HT-29 (cell line): ENCODE data around the gene RPL22. TPM values are rescaled to one million over a fixed set of nuclear protein-coding genes. Genes with fewer than 3 reads are reported as not detected.

Experiments
- DNase-seq: peaks from one replicate; pipeline ENCODE4 v3.0.0-alpha.2; 2015; ENCODE audit warnings: low spot score
- total RNA-seq: library from RNA; depleted of rRNA; stranded (reverse); fragments of >200 nt; shearing (Covaris generic); gene quantifications from 2 replicates; pipeline ENCODE4 v1.2.3, GENCODE V29; 2014

The RPL22 gene
- total RNA-seq, 1 experiment from 2014 or later = 119 TPM

DNA sequence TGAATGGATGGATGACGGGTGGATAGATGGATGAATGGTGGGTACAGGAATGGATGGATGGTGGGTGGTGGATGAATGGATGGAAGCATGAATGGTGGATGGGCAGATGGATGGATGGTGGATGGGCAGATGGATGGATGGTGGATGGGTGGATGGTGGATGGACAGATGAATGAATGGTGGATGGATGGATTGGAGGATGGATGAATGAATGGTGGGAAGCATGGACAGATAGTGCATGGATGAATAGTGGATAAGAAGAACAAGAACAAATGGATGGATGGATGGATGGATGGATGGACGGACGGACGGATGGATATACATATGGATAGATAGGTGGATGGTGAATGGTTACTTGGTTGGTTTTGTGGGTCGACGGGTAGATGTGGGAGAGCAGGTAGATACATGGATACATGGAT lies 24.0 kb downstream of the RPL22 start:
- no peak for DNase-seq

- DNase-seq = no peak
Measured at GRCh38 chr1:6174621-6175410, 24.6 kb downstream of the RPL22 start.

DNA sequence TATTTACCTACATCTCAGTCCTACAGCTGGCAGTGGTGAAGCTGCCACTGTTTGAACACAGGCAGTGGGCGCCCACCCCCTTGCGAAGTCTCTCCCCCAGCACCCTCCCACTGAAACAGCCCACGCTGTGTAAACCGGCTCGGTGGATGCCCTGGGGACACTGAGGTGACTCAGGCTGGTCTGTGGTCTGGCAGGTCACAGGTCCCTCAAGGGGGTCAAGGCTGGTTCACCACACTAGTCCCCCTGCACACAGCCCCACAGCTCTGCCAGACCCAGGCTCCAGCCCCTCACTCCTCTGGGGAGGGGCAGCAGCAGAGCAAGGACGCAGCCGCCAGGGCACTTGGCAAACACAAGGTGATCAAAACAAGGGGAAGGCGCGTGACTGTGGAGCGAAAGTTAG lies 26.8 kb downstream of the RPL22 start:
- no peak for DNase-seq

DNA sequence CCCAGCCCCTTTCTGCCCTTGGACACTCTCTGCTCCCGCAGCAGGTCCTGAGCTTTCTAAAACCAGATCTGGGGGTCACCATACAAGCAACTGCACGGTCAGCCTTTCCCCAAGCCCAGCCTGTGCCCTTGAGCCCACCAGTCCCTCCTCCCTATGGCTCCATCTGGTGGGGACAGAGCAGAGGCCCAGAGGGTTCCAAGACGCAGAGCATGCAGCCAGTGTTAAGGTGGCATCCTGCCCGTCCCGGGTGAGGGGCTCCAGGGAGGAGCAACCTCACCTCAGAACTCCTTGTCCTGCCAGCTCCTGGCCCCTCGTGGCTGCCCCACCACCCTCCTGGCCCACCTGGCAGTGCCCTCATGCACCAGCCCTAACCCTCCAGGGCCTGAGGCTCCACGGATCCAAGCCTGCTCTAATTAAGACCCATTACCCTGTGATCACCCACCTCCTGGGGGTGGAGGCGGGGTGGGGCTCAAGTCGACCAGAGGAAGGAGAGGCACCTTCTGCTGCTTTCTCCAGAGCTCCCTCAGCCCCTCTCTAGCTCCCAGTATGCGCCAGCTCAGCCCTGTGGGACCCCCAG lies 27.8 kb downstream of the RPL22 start:
- peak; percentile 50 for DNase-seq

GRCh38 chr1:6170742-6171201 lies 28.6 kb downstream of the RPL22 start:
- DNase-seq = no peak

- no peak for DNase-seq
Measured at GRCh38 chr1:6170116-6170741, 29.2 kb downstream of the RPL22 start.

DNA sequence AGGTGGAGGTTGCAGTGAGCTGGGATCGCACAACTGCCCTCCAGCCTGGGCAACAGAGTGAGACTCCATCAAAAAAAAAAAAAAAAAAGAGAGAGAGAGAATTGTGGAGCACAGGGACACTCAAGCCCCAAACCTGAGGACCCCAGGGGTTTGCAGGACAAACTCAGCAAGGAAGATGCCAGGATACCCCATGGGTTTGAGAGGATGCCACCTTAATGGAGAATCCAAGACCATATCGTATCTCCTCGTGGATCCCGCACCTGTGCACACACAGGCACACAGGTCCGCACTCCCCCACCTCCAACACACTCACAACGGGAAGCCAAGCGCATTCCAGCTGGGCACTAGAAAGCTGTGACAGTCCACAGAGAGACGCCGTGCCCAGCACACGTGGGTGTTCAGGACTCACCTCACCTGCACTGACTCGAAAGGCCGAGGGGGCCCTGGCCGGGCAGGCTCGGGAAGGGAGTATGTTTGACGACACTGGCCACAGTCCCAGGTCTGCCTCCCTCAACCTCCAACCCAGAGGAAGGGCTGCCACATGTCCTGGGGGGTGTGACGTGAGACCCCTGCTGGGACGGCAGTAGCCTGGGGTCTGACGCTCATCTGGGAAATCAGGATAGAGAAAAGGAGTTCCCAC lies 30.3 kb downstream of the RPL22 start:
- DNase-seq = no peak

DNA sequence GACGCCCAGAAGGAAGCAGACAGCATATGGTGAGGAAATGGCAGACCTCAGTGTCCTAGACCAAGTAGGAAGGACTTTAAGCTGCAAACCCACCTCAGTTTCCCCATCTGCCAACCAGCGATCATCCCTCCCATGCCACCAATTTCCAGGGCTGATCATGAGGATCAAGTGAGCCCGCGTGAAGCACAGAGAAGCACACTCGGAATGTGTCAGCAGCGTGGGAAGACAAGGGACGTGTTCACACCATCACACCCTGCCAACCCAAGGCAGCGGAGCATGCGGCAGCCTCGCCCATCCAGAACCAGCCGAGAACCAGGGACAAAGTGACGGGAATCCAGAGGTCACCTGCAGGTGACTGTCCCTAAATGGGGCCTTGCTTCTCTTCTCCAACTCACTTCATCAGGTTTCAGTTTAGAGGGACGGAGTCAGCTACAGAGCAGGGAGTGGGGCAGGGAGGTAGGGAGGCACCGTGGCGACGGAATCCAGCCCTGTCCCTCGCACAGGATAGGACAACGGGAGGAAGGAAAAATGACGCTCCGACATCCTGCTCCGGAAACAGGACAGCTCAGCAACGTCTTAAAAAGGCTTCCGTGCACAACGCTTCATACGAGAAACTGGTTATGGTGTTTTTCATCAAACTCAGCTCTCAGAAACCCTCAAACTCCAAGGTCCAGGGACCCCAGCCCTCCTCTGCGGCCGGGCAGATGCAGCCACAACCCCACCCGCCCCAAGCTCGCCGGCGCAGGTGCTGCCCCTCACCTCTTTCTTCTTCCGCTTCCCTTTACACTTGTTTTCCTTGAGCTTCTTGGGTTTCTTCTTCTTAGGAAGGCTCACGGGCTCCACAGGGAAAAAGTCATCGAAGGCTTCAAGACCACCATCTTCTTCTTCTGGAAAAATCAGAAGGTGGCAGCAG lies 31.7 kb downstream of the RPL22 start:
- DNase-seq = no peak

DNA sequence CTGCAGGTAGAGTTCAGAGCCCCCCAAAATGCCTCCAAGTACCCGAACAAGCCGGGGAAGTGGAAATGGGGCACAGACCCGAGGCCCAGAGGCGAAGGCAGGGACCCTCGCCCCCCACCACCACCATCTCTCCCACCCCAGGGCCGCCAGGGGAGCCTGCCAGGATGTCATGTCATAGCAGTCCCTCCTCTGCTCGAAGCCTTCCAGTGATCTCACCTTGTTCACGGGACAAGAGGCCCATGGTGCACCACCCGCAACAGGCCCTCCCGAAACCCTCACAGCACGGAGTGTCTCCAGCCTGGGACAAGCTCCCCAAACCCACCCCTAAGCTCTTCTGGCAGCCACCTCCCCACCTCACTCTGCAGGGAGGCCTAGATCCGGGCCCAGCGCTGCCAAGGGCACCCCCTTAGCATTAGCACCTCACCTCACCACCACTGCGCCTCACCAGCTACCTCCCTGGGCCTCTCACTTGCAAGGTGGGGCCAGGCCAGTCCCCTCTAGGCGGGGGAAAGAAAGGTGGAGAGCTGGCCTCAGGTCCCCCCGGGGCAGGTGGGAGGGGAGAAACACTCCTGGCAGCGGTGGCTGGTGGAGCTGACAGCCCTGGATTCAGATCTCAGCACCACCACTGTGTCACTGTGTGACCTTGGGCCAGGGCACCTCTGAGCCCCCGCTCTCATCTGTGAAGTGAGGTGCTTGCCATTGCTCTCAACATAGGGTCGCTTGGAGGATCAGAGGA lies 32.6 kb downstream of the RPL22 start:
- DNase-seq = no peak

DNA sequence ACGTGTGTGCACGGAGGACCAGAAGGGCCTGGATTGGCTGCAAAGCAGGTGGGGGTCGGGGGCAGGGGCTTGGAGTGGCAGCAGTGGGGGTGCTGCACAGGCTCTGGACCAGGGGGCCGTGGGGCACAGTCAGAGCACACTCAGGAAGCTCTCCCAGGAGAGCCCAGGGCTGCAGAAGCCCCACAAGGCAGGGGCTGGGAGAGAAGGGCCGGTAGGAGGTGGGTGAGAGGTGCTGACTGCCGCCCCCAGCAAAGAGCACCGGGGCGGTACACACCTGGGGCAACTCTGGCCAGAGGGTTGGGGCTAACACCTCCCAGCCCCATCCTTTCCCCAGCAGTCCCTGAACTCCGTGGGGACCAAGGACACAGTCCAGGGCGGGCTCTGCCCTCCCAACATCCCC lies 33.2 kb downstream of the RPL22 start:
- no peak for DNase-seq

DNA sequence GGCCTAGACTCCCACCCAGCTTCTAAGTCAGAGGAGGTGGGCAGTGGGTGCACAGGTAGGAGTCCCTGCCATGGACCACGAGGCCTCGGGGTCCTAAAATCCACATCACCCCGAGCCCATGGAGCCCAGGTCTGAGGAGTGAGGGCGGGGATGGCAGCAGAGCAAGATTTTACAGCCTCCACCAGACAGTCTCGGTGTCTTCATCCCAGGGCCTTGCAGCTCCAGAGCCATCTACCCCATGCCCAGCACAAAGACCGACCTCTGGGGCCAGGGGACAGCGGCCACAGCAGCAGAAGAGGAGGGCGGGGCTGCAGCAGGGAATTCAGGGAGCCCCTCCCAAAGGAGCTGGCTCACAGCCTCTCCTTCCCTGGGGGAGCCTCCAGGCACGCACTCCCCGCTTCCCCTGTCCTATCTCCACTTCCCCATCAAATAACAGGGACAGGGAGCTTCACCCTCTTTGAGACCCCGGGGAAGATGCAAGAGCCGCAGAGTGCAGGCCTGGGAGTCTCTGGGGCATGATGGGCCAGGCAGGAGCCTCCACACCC lies 33.9 kb downstream of the RPL22 start:
- no peak for DNase-seq

GRCh38 chr1:6165027-6165426 lies 34.4 kb downstream of the RPL22 start:
- DNase-seq = no peak

- no peak for DNase-seq
Measured at GRCh38 chr1:6163973-6164617, 35.3 kb downstream of the RPL22 start.

- no peak for DNase-seq
Measured at GRCh38 chr1:6163191-6163972, 36.0 kb downstream of the RPL22 start.

- DNase-seq = peak; percentile 49
Measured at GRCh38 chr1:6162773-6163172, 36.6 kb downstream of the RPL22 start.

DNA sequence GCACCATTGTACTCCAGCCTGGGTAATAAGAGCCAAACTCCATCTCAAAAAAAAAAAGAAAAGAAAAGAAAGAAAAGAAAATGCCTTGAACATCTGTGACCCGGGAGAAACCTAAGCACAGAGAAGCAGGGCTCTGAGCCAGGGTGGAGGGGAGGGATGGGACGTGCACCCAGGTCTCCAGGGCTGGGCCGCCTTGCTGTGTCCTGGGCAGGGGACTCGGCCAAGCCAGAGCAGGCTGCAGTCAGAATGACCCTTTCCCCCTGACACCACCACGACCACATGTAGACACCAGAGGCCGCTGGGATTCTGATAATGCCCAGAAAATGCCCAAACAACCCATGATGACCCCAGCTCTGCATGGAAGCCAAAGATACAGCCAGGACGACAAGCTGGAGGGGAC lies 37.1 kb downstream of the RPL22 start:
- no peak for DNase-seq

DNA sequence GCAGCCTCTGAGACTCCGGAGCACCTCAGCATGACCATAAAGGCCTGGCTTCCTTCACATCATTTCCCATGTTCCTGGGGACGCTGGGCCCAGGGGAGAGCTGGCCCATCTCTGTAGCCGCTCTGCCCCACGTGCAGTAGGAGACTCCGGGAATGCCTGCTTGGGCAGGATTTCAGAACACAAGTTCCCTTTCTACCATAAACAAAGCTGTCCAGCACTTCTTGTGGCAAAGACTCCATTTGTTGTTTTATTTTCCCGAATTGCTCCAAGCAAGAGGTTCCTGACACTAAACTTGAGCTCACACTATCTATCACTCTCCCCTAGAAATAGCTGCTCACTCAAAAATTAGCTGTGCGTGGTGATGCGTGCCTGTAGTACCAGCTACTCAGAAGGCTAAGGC lies 41.2 kb downstream of the RPL22 start:
- no peak for DNase-seq

DNA sequence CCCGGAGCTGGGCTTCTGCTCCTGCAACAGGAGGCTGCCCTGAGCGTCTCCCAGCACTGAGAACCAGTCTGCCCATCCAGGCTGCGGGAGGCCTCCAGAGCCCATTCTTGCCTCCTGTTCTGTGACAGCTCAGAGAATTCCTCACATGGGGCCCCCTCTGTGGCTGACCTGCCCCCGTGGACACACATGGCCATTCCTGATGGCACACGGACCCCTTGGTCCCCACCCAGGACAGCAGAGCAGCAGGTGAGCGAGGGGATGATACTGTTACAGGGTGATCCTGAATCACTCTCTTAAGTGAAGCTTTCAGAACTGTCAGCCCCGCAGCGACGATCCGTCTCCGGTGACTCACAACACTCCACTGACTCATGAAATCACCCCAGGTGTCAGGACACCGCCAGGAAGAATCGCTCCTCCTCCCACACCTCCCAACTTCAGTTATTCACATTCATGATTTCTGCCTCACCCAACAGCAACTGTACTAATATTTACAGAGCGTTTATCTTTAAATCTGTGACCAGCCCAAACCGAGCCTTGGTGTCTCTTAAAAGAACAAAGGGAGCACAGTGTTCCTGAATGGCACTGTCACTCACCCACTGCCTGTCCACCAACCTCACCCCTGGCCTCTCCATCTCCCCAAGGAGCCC lies 41.7 kb downstream of the RPL22 start:
- peak; percentile 93 for DNase-seq
